Parathyroid adenoma (tissue), 2 donors: ENCODE data around the gene SPP2.

Source experiments
- H2AFZ ChIP-seq: fragments of 300-600 bp; sonication (generic); one replicate; pipeline ENCODE4 v1.7.0; 2017; ENCODE audit warnings: antibody characterized with exemption, mild to moderate bottlenecking
- H3K27ac ChIP-seq: fragments of 300-600 bp; sonication (generic); one replicate; pipeline ENCODE4 v1.7.0; 2017
- H3K27me3 ChIP-seq: fragments of 300-600 bp; sonication (generic); one replicate; pipeline ENCODE4 v1.7.0; 2017; ENCODE audit warnings: low read length; ENCODE audit not compliant: control insufficient read depth, insufficient read depth
- H3K36me3 ChIP-seq: fragments of 300-600 bp; sonication (generic); one replicate; pipeline ENCODE4 v1.7.0; 2017; ENCODE audit warnings: low read length; ENCODE audit not compliant: control insufficient read depth, insufficient read depth
- H3K4me1 ChIP-seq: fragments of 300-600 bp; sonication (generic); one replicate; pipeline ENCODE4 v1.7.0; 2017; ENCODE audit warnings: control low read depth
- H3K4me2 ChIP-seq: fragments of 300-600 bp; sonication (generic); one replicate; pipeline ENCODE4 v1.7.0; 2017; ENCODE audit warnings: low read length
- H3K4me3 ChIP-seq: fragments of 300-600 bp; sonication (generic); one replicate; pipeline ENCODE4 v1.7.0; 2017; ENCODE audit warnings: low read depth, low read length
- H3K79me2 ChIP-seq: fragments of 300-600 bp; sonication (generic); one replicate; pipeline ENCODE4 v1.7.0; 2017; ENCODE audit warnings: control low read depth
- H3K9ac ChIP-seq: fragments of 300-600 bp; sonication (generic); one replicate; pipeline ENCODE4 v1.7.0; 2017; ENCODE audit warnings: mild to moderate bottlenecking
- H3K9me3 ChIP-seq: fragments of 300-600 bp; sonication (generic); one replicate; pipeline ENCODE4 v1.7.0; 2017; ENCODE audit warnings: low read length; ENCODE audit not compliant: control insufficient read depth
- CTCF ChIP-seq: fragments of 300-600 bp; sonication (generic); IDR thresholded peaks from one replicate; pipeline ENCODE4 v1.7.0; 2017; ENCODE audit warnings: antibody characterized with exemption, mild to moderate bottlenecking
- donor health status: primary hyperparathyroidism.

Gene SPP2

GRCh38 chr2:234050455-234051135 lies at the start of gene SPP2:
TSS of gene SPP2 (plus strand) at chr2:234050702. CDS start at chr2:234050787, 85 bp downstream.
- no peaks in the 10 kb centered on the region for H3K79me2 ChIP-seq
- no peak within 1 kb of the TSS for H2AFZ ChIP-seq
- H3K4me3 ChIP-seq, result no peak within 1 kb of the TSS
- H3K9ac ChIP-seq, result no peak within 1 kb of the TSS
- no peak within 1 kb of the TSS for H3K27ac ChIP-seq
- no peaks in the 10 kb centered on the region for H3K9me3 ChIP-seq
- no peaks in the 10 kb centered on the region for H3K27me3 ChIP-seq
- H3K36me3 ChIP-seq, result no peaks in the 10 kb centered on the region
- H3K4me1 ChIP-seq, result no peaks in the 10 kb centered on the region
- H3K4me2 ChIP-seq, result no peak within 1 kb of the TSS
- TF ChIP-seq CTCF, result no peak

- Histone ChIP-seq H3K9ac (no peak overlapping the region), H3K9me3 (no peaks in the 10 kb centered on the region), H3K4me1 (no peaks in the 10 kb centered on the region), H3K27me3 (no peaks in the 10 kb centered on the region), H2AFZ (no peak overlapping the region), H3K4me2 (no peak overlapping the region), H3K36me3 (no peaks in the 10 kb centered on the region), H3K79me2 (no peaks in the 10 kb centered on the region), H3K4me3 (no peak overlapping the region), H3K27ac (no peak overlapping the region)
- TF ChIP-seq CTCF, result no peak
These were observed 48.9 kb upstream of the SPP2 start for GRCh38 chr2:234001380-234002160.

GRCh38 chr2:234002281-234002680 lies 48.2 kb upstream of the SPP2 start:
- Histone ChIP-seq H2AFZ (no peak overlapping the region), H3K27ac (no peak overlapping the region), H3K36me3 (no peaks in the 10 kb centered on the region), H3K4me1 (no peaks in the 10 kb centered on the region), H3K9me3 (no peaks in the 10 kb centered on the region), H3K9ac (no peak overlapping the region), H3K4me3 (no peak overlapping the region), H3K79me2 (no peaks in the 10 kb centered on the region), H3K4me2 (no peak overlapping the region), H3K27me3 (no peaks in the 10 kb centered on the region)
- TF ChIP-seq CTCF, result no peak

GRCh38 chr2:234003972-234004617 lies 46.4 kb upstream of the SPP2 start:
- no peak overlapping the region for H3K9ac ChIP-seq
- H3K27me3 ChIP-seq, result no peaks in the 10 kb centered on the region
- H3K9me3 ChIP-seq, result no peaks in the 10 kb centered on the region
- no peak overlapping the region for H2AFZ ChIP-seq
- H3K4me3 ChIP-seq, result no peak overlapping the region
- no peaks in the 10 kb centered on the region for H3K4me1 ChIP-seq
- H3K27ac ChIP-seq, result no peak overlapping the region
- H3K79me2 ChIP-seq, result no peaks in the 10 kb centered on the region
- H3K36me3 ChIP-seq, result no peaks in the 10 kb centered on the region
- no peak overlapping the region for H3K4me2 ChIP-seq
- TF ChIP-seq CTCF, result no peak
